ENCODE results near the gene QRFP.
A peak's percentile ranks its signal among the peaks of the same experiment; 100 is the strongest.

The QRFP gene

GRCh38 chr9:130845901-130846481 is 50.6 kb downstream of the QRFP start:
- Histone ChIP-seq H2AK5ac (ENCODE audit: low read length, severe bottlenecking) (peak overlapping the region; percentile 78), H2BK5ac (ENCODE audit: low read depth, low read length, poor library complexity, severe bottlenecking) (peak overlapping the region; percentile 99), H3K79me1 (replicated peaks; ENCODE audit: low read length, poor library complexity, severe bottlenecking) (no peaks in the 10 kb centered on the region), H3K36me3 (ENCODE audit: control insufficient read depth in 1 of 2, insufficient read depth in 2 of 2, low read depth in 1 of 2, low read length in 2 of 2) (peaks cover 6 to 19% of the 10 kb centered on the region in 2 experiments), H3K9ac (ENCODE audit: low read length) (peak overlapping the region; percentile 92), H3K4ac (ENCODE audit: low read depth in 1 of 2, low read length in 2 of 2) (peak overlapping the region in 1 of 2 experiments; percentile 85), H3K9me3 (ENCODE audit: control insufficient read depth, low read length) (no peaks in the 10 kb centered on the region), H3K4me2 (ENCODE audit: low read length, poor library complexity, severe bottlenecking) (peak overlapping the region; percentile 67), H3K4me1 (ENCODE audit: control insufficient read depth, insufficient read depth, low read depth, low read length) (peaks cover 43% of the 10 kb centered on the region), H3K23ac (ENCODE audit: low read length in 2 of 2) (no peak overlapping the region), H4K8ac (ENCODE audit: low read length) (peak overlapping the region; percentile 94), H3K27me3 (ENCODE audit: control insufficient read depth in 1 of 2, insufficient read depth in 1 of 2, low read length in 2 of 2) (no peaks in the 10 kb centered on the region), H2AFZ (ENCODE audit: low read depth, low read length) (no peak overlapping the region), H2BK12ac (ENCODE audit: low read length in 2 of 2) (peak overlapping the region; percentile 86 to 95), H3K14ac (ENCODE audit: low read length in 2 of 2) (no peak overlapping the region), H3K18ac (ENCODE audit: low read depth in 1 of 2, low read length in 2 of 2) (peak overlapping the region; percentile 21 to 96), H2BK15ac (ENCODE audit: low read depth, poor library complexity, severe bottlenecking) (no peak overlapping the region), H4K91ac (ENCODE audit: low read length) (no peak overlapping the region), H2BK120ac (ENCODE audit: low read depth, low read length) (no peak overlapping the region), H3K27ac (ENCODE audit: low read length, poor library complexity, severe bottlenecking) (peak overlapping the region; percentile 100), H3K4me3 (ENCODE audit: insufficient read depth in 1 of 2, low read depth in 1 of 2, low read length in 2 of 2) (peak overlapping the region in 1 of 2 experiments; percentile 69)
- DNase-seq: peak; percentile 84
- WGBS: 37% methylated on average over 5 of the region's 7 CpGs

GRCh38 chr9:130845254-130845653 is 51.4 kb downstream of the QRFP start:
- Histone ChIP-seq H3K4me3 (ENCODE audit: insufficient read depth in 1 of 2, low read depth in 1 of 2, low read length in 2 of 2) (peak overlapping the region in 1 of 2 experiments; percentile 69), H3K9me3 (ENCODE audit: control insufficient read depth, low read length) (no peaks in the 10 kb centered on the region), H2BK12ac (ENCODE audit: low read length in 2 of 2) (peak overlapping the region in 1 of 2 experiments; percentile 42), H3K27ac (ENCODE audit: low read length, poor library complexity, severe bottlenecking) (peak overlapping the region; percentile 100), H4K91ac (ENCODE audit: low read length) (no peak overlapping the region), H3K36me3 (ENCODE audit: control insufficient read depth in 1 of 2, insufficient read depth in 2 of 2, low read depth in 1 of 2, low read length in 2 of 2) (peaks cover 6 to 19% of the 10 kb centered on the region in 2 experiments), H2AFZ (ENCODE audit: low read depth, low read length) (no peak overlapping the region), H3K27me3 (ENCODE audit: control insufficient read depth in 1 of 2, insufficient read depth in 1 of 2, low read length in 2 of 2) (no peaks in the 10 kb centered on the region), H4K8ac (ENCODE audit: low read length) (peak overlapping the region; percentile 51), H2AK5ac (ENCODE audit: low read length, severe bottlenecking) (peak overlapping the region; percentile 27), H3K4ac (ENCODE audit: low read depth in 1 of 2, low read length in 2 of 2) (no peak overlapping the region), H3K14ac (ENCODE audit: low read length in 2 of 2) (no peak overlapping the region), H3K18ac (ENCODE audit: low read depth in 1 of 2, low read length in 2 of 2) (peak overlapping the region in 1 of 2 experiments; percentile 2), H3K79me1 (replicated peaks; ENCODE audit: low read length, poor library complexity, severe bottlenecking) (no peaks in the 10 kb centered on the region), H3K4me1 (ENCODE audit: control insufficient read depth, insufficient read depth, low read depth, low read length) (peaks cover 43% of the 10 kb centered on the region), H2BK5ac (ENCODE audit: low read depth, low read length, poor library complexity, severe bottlenecking) (peak overlapping the region; percentile 68), H3K9ac (ENCODE audit: low read length) (peak overlapping the region; percentile 92), H2BK15ac (ENCODE audit: low read depth, poor library complexity, severe bottlenecking) (no peak overlapping the region), H3K23ac (ENCODE audit: low read length in 2 of 2) (no peak overlapping the region), H2BK120ac (ENCODE audit: low read depth, low read length) (no peak overlapping the region), H3K4me2 (ENCODE audit: low read length, poor library complexity, severe bottlenecking) (peak overlapping the region; percentile 52)
- WGBS: 78% methylated on average over 10 of the region's 10 CpGs
- no peak for DNase-seq

GRCh38 chr9:130844044-130844451 is 52.6 kb downstream of the QRFP start:
- Histone ChIP-seq H2BK120ac (ENCODE audit: low read depth, low read length) (no peak overlapping the region), H3K9ac (ENCODE audit: low read length) (peak overlapping the region; percentile 92), H3K9me3 (ENCODE audit: control insufficient read depth, low read length) (no peaks in the 10 kb centered on the region), H3K4me1 (ENCODE audit: control insufficient read depth, insufficient read depth, low read depth, low read length) (peaks cover 40% of the 10 kb centered on the region), H4K91ac (ENCODE audit: low read length) (peak overlapping the region; percentile 25), H3K27ac (ENCODE audit: low read length, poor library complexity, severe bottlenecking) (peak overlapping the region; percentile 20), H3K4me2 (ENCODE audit: low read length, poor library complexity, severe bottlenecking) (no peak overlapping the region), H2AK5ac (ENCODE audit: low read length, severe bottlenecking) (peak overlapping the region; percentile 88), H3K4ac (ENCODE audit: low read depth in 1 of 2, low read length in 2 of 2) (no peak overlapping the region), H2AFZ (ENCODE audit: low read depth, low read length) (no peak overlapping the region), H3K79me1 (replicated peaks; ENCODE audit: low read length, poor library complexity, severe bottlenecking) (no peaks in the 10 kb centered on the region), H3K4me3 (ENCODE audit: insufficient read depth in 1 of 2, low read depth in 1 of 2, low read length in 2 of 2) (peak overlapping the region in 1 of 2 experiments; percentile 10), H2BK12ac (ENCODE audit: low read length in 2 of 2) (no peak overlapping the region), H3K27me3 (ENCODE audit: control insufficient read depth in 1 of 2, insufficient read depth in 1 of 2, low read length in 2 of 2) (no peaks in the 10 kb centered on the region), H2BK15ac (ENCODE audit: low read depth, poor library complexity, severe bottlenecking) (no peak overlapping the region), H3K18ac (ENCODE audit: low read depth in 1 of 2, low read length in 2 of 2) (peak overlapping the region; percentile 13 to 23), H3K14ac (ENCODE audit: low read length in 2 of 2) (no peak overlapping the region), H4K8ac (ENCODE audit: low read length) (no peak overlapping the region), H2BK5ac (ENCODE audit: low read depth, low read length, poor library complexity, severe bottlenecking) (no peak overlapping the region), H3K23ac (ENCODE audit: low read length in 2 of 2) (peak overlapping the region in 1 of 2 experiments; percentile 16), H3K36me3 (ENCODE audit: control insufficient read depth in 1 of 2, insufficient read depth in 2 of 2, low read depth in 1 of 2, low read length in 2 of 2) (peaks cover 6 to 20% of the 10 kb centered on the region in 2 experiments)
- WGBS: 97% methylated on average over 4 of the region's 4 CpGs
- DNase-seq: no peak

- Histone ChIP-seq H3K27ac (ENCODE audit: low read length, poor library complexity, severe bottlenecking) (peak overlapping the region; percentile 28), H2BK12ac (ENCODE audit: low read length in 2 of 2) (no peak overlapping the region), H3K4ac (ENCODE audit: low read depth in 1 of 2, low read length in 2 of 2) (peak overlapping the region in 1 of 2 experiments; percentile 79), H4K91ac (ENCODE audit: low read length) (peak overlapping the region; percentile 12), H3K9me3 (ENCODE audit: control insufficient read depth, low read length) (no peaks in the 10 kb centered on the region), H3K79me1 (replicated peaks; ENCODE audit: low read length, poor library complexity, severe bottlenecking) (no peaks in the 10 kb centered on the region), H2BK120ac (ENCODE audit: low read depth, low read length) (no peak overlapping the region), H3K4me3 (ENCODE audit: insufficient read depth in 1 of 2, low read depth in 1 of 2, low read length in 2 of 2) (peak overlapping the region in 1 of 2 experiments; percentile 10), H2BK5ac (ENCODE audit: low read depth, low read length, poor library complexity, severe bottlenecking) (no peak overlapping the region), H3K27me3 (ENCODE audit: control insufficient read depth in 1 of 2, insufficient read depth in 1 of 2, low read length in 2 of 2) (no peaks in the 10 kb centered on the region), H4K8ac (ENCODE audit: low read length) (no peak overlapping the region), H3K14ac (ENCODE audit: low read length in 2 of 2) (no peak overlapping the region), H3K4me1 (ENCODE audit: control insufficient read depth, insufficient read depth, low read depth, low read length) (peaks cover 38% of the 10 kb centered on the region), H3K18ac (ENCODE audit: low read depth in 1 of 2, low read length in 2 of 2) (peak overlapping the region; percentile 23 to 50), H3K23ac (ENCODE audit: low read length in 2 of 2) (peak overlapping the region in 1 of 2 experiments; percentile 52), H2AFZ (ENCODE audit: low read depth, low read length) (no peak overlapping the region), H2BK15ac (ENCODE audit: low read depth, poor library complexity, severe bottlenecking) (no peak overlapping the region), H2AK5ac (ENCODE audit: low read length, severe bottlenecking) (peak overlapping the region; percentile 61), H3K4me2 (ENCODE audit: low read length, poor library complexity, severe bottlenecking) (no peak overlapping the region), H3K9ac (ENCODE audit: low read length) (peak overlapping the region; percentile 96), H3K36me3 (ENCODE audit: control insufficient read depth in 1 of 2, insufficient read depth in 2 of 2, low read depth in 1 of 2, low read length in 2 of 2) (peaks cover 6 to 20% of the 10 kb centered on the region in 2 experiments)
- WGBS: 95% methylated on average over 9 of the region's 9 CpGs
- DNase-seq: no peak
Observed at GRCh38 chr9:130843049-130843908, 53.3 kb downstream of the QRFP start.
